Neural progenitor cell (in vitro differentiated cells): ENCODE results near the gene SYNJ2. TPM values are rescaled to one million over a fixed set of nuclear protein-coding genes. Genes with fewer than 3 reads are reported as not detected.
"Not testable (repeated sequence)": the region's sequence is repeated elsewhere in the genome, so short reads cannot be mapped to it uniquely, and the experiment has no call there.

Experiments used
- DNase-seq: peaks from one replicate; pipeline ENCODE4 v3.0.0-alpha.2; 2016; ENCODE audit warnings: low spot score
- H2AFZ ChIP-seq: fragments of 200-600 bp; sonication (generic); replicated peaks from 2 replicates; pipeline ENCODE4 v1.6.1; 2016; ENCODE audit warnings: antibody characterized with exemption
- H3F3A ChIP-seq: fragments of 200-600 bp; sonication (generic); 2 replicates; pipeline ENCODE4 v1.6.1; 2016; ENCODE audit warnings: antibody characterized with exemption, low read depth
- H3K27ac ChIP-seq: fragments of 200-600 bp; sonication (generic); 2 replicates; pipeline ENCODE4 v1.5.1; 2016; ENCODE audit warnings: mild to moderate bottlenecking
- H3K27me3 ChIP-seq: fragments of 200-600 bp; sonication (generic); 2 replicates; pipeline ENCODE4 v1.6.1; 2016; ENCODE audit warnings: mild to moderate bottlenecking, moderate library complexity
- H3K36me3 ChIP-seq: fragments of 200-600 bp; sonication (generic); 2 replicates; pipeline ENCODE4 v1.5.1; 2016
- H3K4me1 ChIP-seq: fragments of 200-600 bp; sonication (generic); 2 replicates; pipeline ENCODE4 v1.6.1; 2016; ENCODE audit warnings: mixed run types
- H3K4me2 ChIP-seq: fragments of 200-600 bp; sonication (generic); 2 replicates; pipeline ENCODE4 v1.6.1; 2016
- H3K4me3 ChIP-seq: fragments of 200-600 bp; sonication (generic); 2 replicates; pipeline ENCODE4 v1.5.1; 2016
- H3K79me2 ChIP-seq: fragments of 200-600 bp; sonication (generic); 2 replicates; pipeline ENCODE4 v1.6.1; 2016; ENCODE audit warnings: low read depth
- H3K9ac ChIP-seq: fragments of 200-600 bp; sonication (generic); 2 replicates; pipeline ENCODE4 v1.6.1; 2016
- H3K9me3 ChIP-seq: fragments of 200-600 bp; sonication (generic); 2 replicates; pipeline ENCODE4 v1.5.1; 2016; ENCODE audit warnings: low read depth
- H4K20me1 ChIP-seq: fragments of 200-600 bp; sonication (generic); 2 replicates; pipeline ENCODE4 v1.6.1; 2016; ENCODE audit warnings: low read depth
- H3K27ac Mint-ChIP-seq: 3 replicates; pipeline ENCODE4 v1.8.0; 2021; ENCODE audit warnings: mixed read lengths
- H3K27me3 Mint-ChIP-seq: 2 replicates; pipeline ENCODE4 v1.8.0; 2022; ENCODE audit warnings: low read depth, mild to moderate bottlenecking, inconsistent platforms, moderate library complexity, mixed read lengths; ENCODE audit not compliant: insufficient read depth
- H3K36me3 Mint-ChIP-seq: 3 replicates; pipeline ENCODE4 v1.8.0; 2021; ENCODE audit warnings: mixed read lengths
- H3K4me1 Mint-ChIP-seq: 3 replicates; pipeline ENCODE4 v1.8.0; 2021; ENCODE audit warnings: mixed read lengths
- H3K4me3 Mint-ChIP-seq: 3 replicates; pipeline ENCODE4 v1.8.0; 2021; ENCODE audit warnings: mild to moderate bottlenecking, moderate library complexity, mixed read lengths
- H3K9me3 Mint-ChIP-seq: 3 replicates; pipeline ENCODE4 v1.8.0; 2020; ENCODE audit warnings: mixed read lengths
- EZH2 ChIP-seq: fragments of 200-600 bp; sonication (generic); IDR thresholded peaks from 2 replicates; pipeline ENCODE4 v1.6.1; 2017; ENCODE audit warnings: antibody characterized with exemption, mild to moderate bottlenecking, moderate library complexity
- EZH2phosphoT487 ChIP-seq: fragments of 200-600 bp; sonication (generic); IDR thresholded peaks from 2 replicates; pipeline ENCODE4 v1.6.1; 2017; ENCODE audit warnings: antibody characterized with exemption
- total RNA-seq: library from RNA; depleted of rRNA; stranded (reverse); fragments of >200 nt; gene quantifications from 2 replicates; pipeline ENCODE4 v1.2.3, GENCODE V29; 2015; ENCODE audit warnings: low replicate concordance
- TF ChIP-seq, protein P1 (sequence below): fragments of 200-600 bp; sonication (generic); IDR thresholded peaks from 2 replicates; pipeline ENCODE4 v1.5.1; 2017; ENCODE audit warnings: antibody characterized with exemption, mild to moderate bottlenecking

Gene SYNJ2
- total RNA-seq, 1 donor from 2014 or later, result 4.8 TPM

DNA sequence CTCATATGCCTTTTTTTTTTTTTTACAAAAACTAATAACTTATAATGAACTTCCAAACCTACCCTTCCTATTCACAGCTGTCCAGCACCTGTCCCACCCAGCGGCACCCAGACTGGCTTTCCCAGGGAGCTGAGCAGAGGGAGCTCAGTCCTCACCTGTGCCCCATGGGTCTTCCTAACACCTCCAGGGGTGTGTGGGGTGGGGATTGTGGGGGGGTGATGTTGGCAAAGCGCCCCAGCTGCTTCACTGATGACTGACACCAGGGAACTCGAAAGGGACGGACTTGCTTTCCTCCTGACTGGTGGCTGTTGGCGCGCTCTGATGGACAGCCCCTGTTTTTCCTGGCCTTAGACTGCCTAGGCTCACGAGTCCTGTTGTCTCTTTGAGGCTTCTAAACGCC is 14.2 kb upstream of the SYNJ2 start:
- H2AFZ ChIP-seq, result no peak overlapping the region
- H3K27ac ChIP-seq, result no peak overlapping the region
- no peaks in the 10 kb centered on the region for H3K9me3 Mint-ChIP-seq
- H3K4me3 Mint-ChIP-seq, result no peak overlapping the region
- H3K27ac Mint-ChIP-seq, result no peak overlapping the region
- H3K9me3 ChIP-seq, result no peaks in the 10 kb centered on the region
- no peaks in the 10 kb centered on the region for H3K27me3 ChIP-seq
- H3K79me2 ChIP-seq, result no peaks in the 10 kb centered on the region
- no peak overlapping the region for H3K4me2 ChIP-seq
- no peaks in the 10 kb centered on the region for H4K20me1 ChIP-seq
- TF ChIP-seq EZH2phosphoT487 (no peak), EZH2 (no peak)
- TF ChIP-seq, protein P1, sequence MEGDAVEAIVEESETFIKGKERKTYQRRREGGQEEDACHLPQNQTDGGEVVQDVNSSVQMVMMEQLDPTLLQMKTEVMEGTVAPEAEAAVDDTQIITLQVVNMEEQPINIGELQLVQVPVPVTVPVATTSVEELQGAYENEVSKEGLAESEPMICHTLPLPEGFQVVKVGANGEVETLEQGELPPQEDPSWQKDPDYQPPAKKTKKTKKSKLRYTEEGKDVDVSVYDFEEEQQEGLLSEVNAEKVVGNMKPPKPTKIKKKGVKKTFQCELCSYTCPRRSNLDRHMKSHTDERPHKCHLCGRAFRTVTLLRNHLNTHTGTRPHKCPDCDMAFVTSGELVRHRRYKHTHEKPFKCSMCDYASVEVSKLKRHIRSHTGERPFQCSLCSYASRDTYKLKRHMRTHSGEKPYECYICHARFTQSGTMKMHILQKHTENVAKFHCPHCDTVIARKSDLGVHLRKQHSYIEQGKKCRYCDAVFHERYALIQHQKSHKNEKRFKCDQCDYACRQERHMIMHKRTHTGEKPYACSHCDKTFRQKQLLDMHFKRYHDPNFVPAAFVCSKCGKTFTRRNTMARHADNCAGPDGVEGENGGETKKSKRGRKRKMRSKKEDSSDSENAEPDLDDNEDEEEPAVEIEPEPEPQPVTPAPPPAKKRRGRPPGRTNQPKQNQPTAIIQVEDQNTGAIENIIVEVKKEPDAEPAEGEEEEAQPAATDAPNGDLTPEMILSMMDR, result no peak
- no peaks in the 10 kb centered on the region for H3F3A ChIP-seq
- no peaks in the 10 kb centered on the region for H3K4me1 ChIP-seq
- H3K4me1 Mint-ChIP-seq, result peaks cover 6% of the 10 kb centered on the region
- no peak for DNase-seq
- no peaks in the 10 kb centered on the region for H3K36me3 ChIP-seq
- H3K36me3 Mint-ChIP-seq, result no peaks in the 10 kb centered on the region
- H3K4me3 ChIP-seq, result no peak overlapping the region
- peaks cover 2% of the 10 kb centered on the region for H3K27me3 Mint-ChIP-seq
- H3K9ac ChIP-seq, result no peak overlapping the region

DNA sequence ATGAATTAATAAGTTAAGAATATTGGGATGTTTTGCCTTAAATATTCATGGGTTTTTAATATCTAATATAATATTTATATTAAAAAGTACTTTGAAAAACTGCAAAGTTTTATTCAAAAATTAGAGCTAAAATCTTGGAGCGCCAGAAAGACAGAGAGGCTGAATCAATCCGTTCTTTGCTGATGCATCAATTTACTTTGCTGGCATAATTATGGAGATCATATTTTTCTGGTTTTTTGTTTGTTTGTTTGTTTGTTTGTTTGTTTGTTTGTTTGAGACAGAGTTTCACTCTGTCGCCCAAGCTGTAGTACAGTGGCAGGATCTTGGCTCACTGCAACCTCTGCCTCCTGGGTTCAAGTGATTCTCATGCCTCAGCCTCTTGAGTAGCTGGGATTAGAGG is 9.5 kb upstream of the SYNJ2 start:
- H3K36me3 Mint-ChIP-seq, H4K20me1 ChIP-seq: not testable (repeated sequence)
- peaks cover 11% of the 10 kb centered on the region for H3K4me1 Mint-ChIP-seq

DNA sequence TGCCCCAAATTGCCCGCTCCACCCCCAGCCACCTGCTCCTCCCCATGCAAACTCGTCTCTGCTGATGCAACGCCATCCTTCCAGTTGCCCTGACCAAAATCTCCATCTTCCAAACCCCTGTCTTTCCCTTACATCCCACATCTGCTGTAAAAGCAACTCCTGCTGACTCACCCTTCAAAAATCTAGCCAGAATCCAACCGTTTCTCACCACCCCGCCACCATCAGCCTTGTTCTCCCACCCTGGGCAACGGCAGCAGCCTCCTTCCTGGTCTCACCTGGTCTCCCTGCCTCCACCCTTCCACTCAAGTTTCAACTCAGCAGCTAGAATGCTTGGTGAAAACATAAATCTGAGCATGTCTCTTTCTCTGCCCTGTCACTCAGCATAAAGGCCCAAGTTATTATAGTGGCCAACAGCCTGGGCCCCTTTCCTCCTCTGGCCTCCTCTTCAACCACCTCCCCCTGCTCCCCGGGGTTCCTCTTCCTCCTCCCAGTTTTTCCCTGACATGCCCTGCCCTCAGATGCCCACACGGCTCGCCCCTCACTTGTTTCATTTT is 7.2 kb upstream of the SYNJ2 start:
- H4K20me1 ChIP-seq, result no peaks in the 10 kb centered on the region
- no peaks in the 10 kb centered on the region for H3F3A ChIP-seq
- no peaks in the 10 kb centered on the region for H3K79me2 ChIP-seq
- H3K27ac ChIP-seq, result no peak overlapping the region
- peaks cover 9% of the 10 kb centered on the region for H3K27me3 ChIP-seq
- H3K4me1 ChIP-seq, result no peaks in the 10 kb centered on the region
- Mint-ChIP-seq H3K9me3 (no peaks in the 10 kb centered on the region), H3K4me3 (no peak overlapping the region), H3K27ac (peak overlapping the region; percentile 2), H3K4me1 (peaks cover 5% of the 10 kb centered on the region), H3K27me3 (peaks cover 10% of the 10 kb centered on the region), H3K36me3 (no peaks in the 10 kb centered on the region)
- TF ChIP-seq EZH2phosphoT487, result no peak
- TF ChIP-seq, protein P1, result no peak
- no peak for TF ChIP-seq EZH2
- no peak overlapping the region for H3K4me2 ChIP-seq
- H3K36me3 ChIP-seq, result no peaks in the 10 kb centered on the region
- no peak for DNase-seq
- no peak overlapping the region for H2AFZ ChIP-seq
- H3K4me3 ChIP-seq, result no peak overlapping the region
- H3K9me3 ChIP-seq, result no peaks in the 10 kb centered on the region
- H3K9ac ChIP-seq, result no peak overlapping the region

More for the DNA sequence above, 9.5 kb upstream of the SYNJ2 start:
- not testable (repeated sequence) for H3K4me3 ChIP-seq, H3K9me3 Mint-ChIP-seq, DNase-seq, H3K36me3 ChIP-seq, H3K9me3 ChIP-seq, H3K4me1 ChIP-seq, H3K4me3 Mint-ChIP-seq, H3K79me2 ChIP-seq, H3F3A ChIP-seq, H3K27ac ChIP-seq, H3K27me3 Mint-ChIP-seq, H2AFZ ChIP-seq, H3K27me3 ChIP-seq, H3K27ac Mint-ChIP-seq, H3K4me2 ChIP-seq, H3K9ac ChIP-seq

DNA sequence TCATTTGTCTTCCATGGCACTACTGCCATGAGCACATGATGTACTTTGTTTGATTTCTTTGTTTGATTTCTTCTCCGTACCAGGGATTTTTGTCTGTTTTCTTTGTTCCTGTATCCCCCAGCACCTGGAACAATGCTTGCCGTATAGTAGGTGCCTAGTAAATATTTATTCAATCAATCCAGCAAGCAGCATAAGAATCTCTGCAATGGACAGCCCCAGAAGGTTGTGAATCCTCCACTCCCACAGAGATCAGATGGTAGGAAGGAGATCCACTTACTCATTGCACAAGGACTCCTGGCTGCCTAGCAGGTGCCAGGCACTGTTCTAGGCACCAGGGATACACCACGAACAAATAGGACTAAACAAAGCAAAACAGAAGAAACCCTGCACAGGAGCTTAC is 6.7 kb upstream of the SYNJ2 start:
- Histone ChIP-seq H4K20me1 (no peaks in the 10 kb centered on the region), H3F3A (no peaks in the 10 kb centered on the region), H3K27ac (no peak overlapping the region), H3K4me2 (no peak overlapping the region), H3K27me3 (peaks cover 14% of the 10 kb centered on the region), H3K4me3 (no peak overlapping the region), H3K79me2 (no peaks in the 10 kb centered on the region), H3K9me3 (no peaks in the 10 kb centered on the region), H3K36me3 (no peaks in the 10 kb centered on the region), H3K9ac (no peak overlapping the region), H2AFZ (no peak overlapping the region), H3K4me1 (no peaks in the 10 kb centered on the region)
- H3K27ac Mint-ChIP-seq, result peak overlapping the region; percentile 39
- no peak for DNase-seq
- no peaks in the 10 kb centered on the region for H3K36me3 Mint-ChIP-seq
- peaks cover 10% of the 10 kb centered on the region for H3K27me3 Mint-ChIP-seq
- H3K9me3 Mint-ChIP-seq, result no peaks in the 10 kb centered on the region
- peaks cover 5% of the 10 kb centered on the region for H3K4me1 Mint-ChIP-seq
- TF ChIP-seq, protein P1, result no peak
- TF ChIP-seq EZH2phosphoT487, result no peak
- TF ChIP-seq EZH2, result no peak
- no peak overlapping the region for H3K4me3 Mint-ChIP-seq
